ENCODE measurements around the gene SLFN14.

SLFN14 gene

DNA sequence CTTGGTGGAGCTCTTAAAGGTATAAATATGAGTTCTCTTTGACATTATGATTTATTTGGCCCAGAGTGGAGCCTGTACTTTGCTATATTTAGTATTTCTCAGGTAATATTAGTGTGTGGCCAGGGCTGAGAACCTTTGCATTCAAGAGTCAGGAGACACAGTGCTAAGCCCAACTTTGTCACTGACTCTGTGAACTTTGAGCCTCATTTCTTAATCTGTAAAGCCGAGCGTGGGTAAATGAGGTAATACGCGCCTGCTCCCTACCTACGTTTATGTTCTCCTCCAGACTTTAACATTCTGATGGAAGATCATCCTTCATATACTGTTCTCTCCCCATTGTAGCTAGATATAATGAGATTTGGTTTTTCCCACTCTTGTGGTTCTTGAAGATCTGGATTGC is 37.0 kb upstream of the SLFN14 start:
- TF ChIP-seq, protein P1, sequence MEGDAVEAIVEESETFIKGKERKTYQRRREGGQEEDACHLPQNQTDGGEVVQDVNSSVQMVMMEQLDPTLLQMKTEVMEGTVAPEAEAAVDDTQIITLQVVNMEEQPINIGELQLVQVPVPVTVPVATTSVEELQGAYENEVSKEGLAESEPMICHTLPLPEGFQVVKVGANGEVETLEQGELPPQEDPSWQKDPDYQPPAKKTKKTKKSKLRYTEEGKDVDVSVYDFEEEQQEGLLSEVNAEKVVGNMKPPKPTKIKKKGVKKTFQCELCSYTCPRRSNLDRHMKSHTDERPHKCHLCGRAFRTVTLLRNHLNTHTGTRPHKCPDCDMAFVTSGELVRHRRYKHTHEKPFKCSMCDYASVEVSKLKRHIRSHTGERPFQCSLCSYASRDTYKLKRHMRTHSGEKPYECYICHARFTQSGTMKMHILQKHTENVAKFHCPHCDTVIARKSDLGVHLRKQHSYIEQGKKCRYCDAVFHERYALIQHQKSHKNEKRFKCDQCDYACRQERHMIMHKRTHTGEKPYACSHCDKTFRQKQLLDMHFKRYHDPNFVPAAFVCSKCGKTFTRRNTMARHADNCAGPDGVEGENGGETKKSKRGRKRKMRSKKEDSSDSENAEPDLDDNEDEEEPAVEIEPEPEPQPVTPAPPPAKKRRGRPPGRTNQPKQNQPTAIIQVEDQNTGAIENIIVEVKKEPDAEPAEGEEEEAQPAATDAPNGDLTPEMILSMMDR (IDR thresholded peaks at IDR 0.05), result no peak
- intact Hi-C loops (cut with DNase I; ENCODE audit: low total_unique reads), result no loop called here
- Histone ChIP-seq H3K4me3 (no peak overlapping the region), H3K9me3 (no peaks in the 10 kb centered on the region), H3K36me3 (peaks cover 40 to 70% (median 68%) of the 10 kb centered on the region in 3 donors), H3K4me1 (no peaks in the 10 kb centered on the region), H3K27me3 (no peaks in the 10 kb centered on the region), H3K27ac (no peak overlapping the region)
- DNase-seq, result no peak

DNA sequence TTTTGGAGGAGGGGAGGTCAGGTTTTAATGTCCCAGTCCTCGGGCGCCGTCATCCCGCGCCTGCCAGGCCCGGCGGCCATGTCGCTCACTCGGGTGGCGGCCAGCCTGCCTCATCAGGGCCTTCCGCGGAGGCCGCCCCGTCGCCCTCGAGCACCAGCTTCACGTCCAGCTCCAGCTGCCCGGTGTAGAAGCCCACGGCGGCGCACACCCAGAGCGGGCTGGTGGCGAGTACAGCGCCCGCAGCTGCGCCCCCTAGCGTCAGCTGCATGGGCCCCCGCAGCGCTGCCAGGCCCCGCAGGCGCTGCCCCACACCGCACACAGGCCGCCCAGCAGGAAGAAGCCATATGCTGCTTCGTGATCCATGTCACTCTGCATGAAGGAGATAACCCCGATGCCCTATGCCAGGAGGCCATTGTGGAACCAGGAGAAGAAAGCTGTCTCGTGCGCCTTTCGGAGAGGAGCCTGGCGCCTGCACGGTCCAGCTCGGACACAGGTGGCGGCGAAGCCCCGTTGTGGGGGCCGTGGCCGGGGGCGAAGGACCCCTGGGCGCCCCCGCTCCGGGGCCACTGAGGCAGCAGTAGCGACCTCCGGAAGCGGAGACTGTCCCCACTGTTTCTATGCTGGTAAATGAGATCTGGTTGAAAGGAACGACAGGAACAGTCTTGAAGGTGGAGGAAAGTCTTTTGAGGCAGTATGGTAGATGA is 36.1 kb upstream of the SLFN14 start:
- TF ChIP-seq, protein P1 (IDR thresholded peaks at IDR 0.05), result no peak
- H3K27me3 ChIP-seq, result no peaks in the 10 kb centered on the region
- peaks cover 40 to 67% (median 62%) of the 10 kb centered on the region in 3 donors for H3K36me3 ChIP-seq
- no peak overlapping the region for H3K4me3 ChIP-seq
- no peaks in the 10 kb centered on the region for H3K4me1 ChIP-seq
- intact Hi-C loops (cut with DNase I; ENCODE audit: low total_unique reads), result no loop called here
- DNase-seq, result no peak
- H3K27ac ChIP-seq, result no peak overlapping the region
- no peaks in the 10 kb centered on the region for H3K9me3 ChIP-seq

DNA sequence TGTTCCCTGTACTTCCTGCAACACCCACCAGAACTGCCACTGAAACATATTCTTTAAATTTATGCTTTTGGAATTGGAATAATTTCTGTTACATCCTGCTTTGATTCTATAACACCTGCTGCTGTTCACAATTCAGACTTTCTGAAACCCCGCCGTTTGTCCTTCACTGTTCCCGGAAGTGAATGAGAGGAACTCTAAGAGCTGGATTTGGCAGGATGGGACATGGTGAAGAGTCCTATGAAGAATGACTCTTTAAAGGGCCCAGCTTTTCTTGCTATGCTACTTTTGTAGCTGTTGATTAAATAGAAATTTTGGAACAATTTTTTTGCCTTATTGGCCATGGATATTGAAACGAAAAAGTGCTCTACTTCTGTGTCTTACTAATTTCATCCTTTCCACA is 35.5 kb upstream of the SLFN14 start:
- TF ChIP-seq, protein P1 (IDR thresholded peaks at IDR 0.05), result no peak
- H3K4me3 ChIP-seq, result no peak overlapping the region
- H3K36me3 ChIP-seq, result peaks cover 40 to 61% (median 56%) of the 10 kb centered on the region in 3 donors
- intact Hi-C loops (cut with DNase I; ENCODE audit: low total_unique reads), result no loop called here
- H3K27ac ChIP-seq, result no peak overlapping the region
- no peaks in the 10 kb centered on the region for H3K27me3 ChIP-seq
- H3K9me3 ChIP-seq, result no peaks in the 10 kb centered on the region
- peaks cover 0 to 3% (median 0%) of the 10 kb centered on the region in 4 donors for H3K4me1 ChIP-seq
- DNase-seq, result no peak

DNA sequence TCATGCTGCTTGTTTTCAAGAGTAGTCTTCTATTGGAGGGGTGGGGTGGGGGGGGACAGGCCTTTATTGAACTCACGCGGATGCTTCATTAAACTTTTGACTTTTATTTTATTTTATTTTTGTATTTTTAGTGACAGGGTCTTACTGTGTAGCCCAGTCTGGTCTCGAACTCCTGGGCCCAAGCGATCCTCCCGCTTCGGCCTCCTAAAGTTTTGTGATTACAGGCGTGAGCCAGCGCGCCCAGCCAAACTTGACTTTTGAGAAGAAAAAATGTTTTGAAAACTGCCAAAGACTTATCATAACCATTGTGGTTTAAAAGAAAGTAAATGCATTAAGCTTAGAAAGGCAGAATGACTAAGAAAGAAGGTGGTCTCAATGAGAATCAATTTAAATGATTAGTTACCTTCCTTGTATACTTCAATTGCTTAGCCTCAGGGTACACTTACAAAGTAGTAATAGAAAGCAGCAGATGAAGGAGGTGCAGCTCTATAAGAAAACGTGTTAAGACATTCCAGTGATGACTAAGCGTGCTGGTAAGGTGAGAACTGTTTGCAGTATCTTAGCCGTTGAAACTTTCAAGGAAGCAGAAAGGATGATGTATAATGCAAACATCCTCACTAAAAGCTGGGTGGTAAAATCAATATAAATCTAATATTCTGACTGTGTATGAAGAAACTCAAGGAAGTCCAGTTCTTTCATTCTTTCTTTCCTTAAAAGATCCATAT is 27.7 kb upstream of the SLFN14 start:
- H3K9me3 ChIP-seq, result no peaks in the 10 kb centered on the region
- peaks cover 0 to 2% of the 10 kb centered on the region in 2 donors for H3K27me3 ChIP-seq
- DNase-seq, result no peak
- peak overlapping the region; percentile 75 to 78 for H3K4me3 ChIP-seq
- intact Hi-C loops (cut with DNase I; ENCODE audit: low total_unique reads), result loop anchor here (10.0 kb wide), 1 partner anchor 226 kb away; no protein-coding TSS in a partner anchor
- H3K4me1 ChIP-seq, result peaks cover 0 to 29% (median 17%) of the 10 kb centered on the region in 4 donors
- TF ChIP-seq, protein P1 (IDR thresholded peaks at IDR 0.05), result no peak
- H3K27ac ChIP-seq, result peak overlapping the region in 1 of 2 donors; percentile 91
- H3K36me3 ChIP-seq, result no peaks in the 10 kb centered on the region

DNA sequence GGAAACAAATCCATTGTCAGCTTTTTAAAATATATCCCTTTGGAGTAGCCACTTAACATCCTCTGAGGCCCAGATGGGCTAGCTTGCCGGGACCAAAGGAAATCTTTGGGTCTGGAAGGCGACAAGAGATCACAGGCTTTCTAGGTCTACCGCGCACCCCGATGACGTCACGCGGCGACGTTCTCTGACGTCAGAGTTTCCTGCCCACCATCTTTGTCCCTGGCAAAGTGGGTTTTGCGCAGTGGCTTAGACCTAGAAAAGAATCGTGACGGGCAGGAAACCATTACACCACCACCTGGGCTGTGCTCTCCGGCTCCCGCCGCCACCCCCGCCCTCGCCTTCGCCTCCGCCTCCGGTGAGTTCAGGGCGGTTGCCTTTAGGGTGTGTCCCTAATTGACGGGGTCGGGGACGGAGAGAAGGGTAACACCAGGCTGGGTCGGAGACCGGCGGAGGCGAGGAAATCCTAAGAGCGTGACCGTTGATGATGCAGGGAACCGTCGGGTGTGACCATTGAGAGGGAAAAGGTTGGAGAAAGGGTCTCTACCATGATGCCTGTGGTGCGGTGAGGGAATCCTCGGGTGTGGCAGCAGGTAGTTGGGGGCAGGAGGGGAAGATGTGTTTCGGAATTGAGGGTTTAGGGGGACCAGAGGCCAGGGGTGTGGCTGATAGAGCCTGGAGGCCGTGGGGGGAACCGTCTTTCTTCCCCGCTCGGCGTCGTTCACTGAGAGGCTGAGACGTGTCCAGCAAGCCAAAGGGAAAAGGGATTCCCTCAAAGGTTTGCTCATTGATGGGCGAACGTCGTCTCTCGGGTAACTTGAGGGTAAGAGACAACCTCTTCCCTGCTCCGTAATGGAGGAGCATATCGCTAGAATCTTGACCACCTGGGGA is 26.7 kb upstream of the SLFN14 start, which contains the start of gene AP2B1:
AP2B1 (plus strand) TSS at position 249 of the 888 bp plus-strand sequence. CDS start 6,709 bp downstream, outside the sequence.
- no peaks in the 10 kb centered on the region for H3K9me3 ChIP-seq
- peak; percentile 91 to 97 for DNase-seq
- H3K27ac ChIP-seq, result peak within 1 kb of the TSS; percentile 89 to 91
- peak within 1 kb of the TSS; percentile 75 to 78 for H3K4me3 ChIP-seq
- intact Hi-C loops (cut with DNase I; ENCODE audit: low total_unique reads), result loop anchor here (10.0 kb wide), 1 partner anchor 227 kb away; no protein-coding TSS in a partner anchor
- H3K36me3 ChIP-seq, result no peaks in the 10 kb centered on the region
- H3K27me3 ChIP-seq, result peaks cover 0 to 2% of the 10 kb centered on the region in 2 donors
- TF ChIP-seq, protein P1 (IDR thresholded peaks at IDR 0.05), result no peak
- H3K4me1 ChIP-seq, result peaks cover 0 to 29% (median 17%) of the 10 kb centered on the region in 4 donors

Measured in tibial artery (tissue), 4 donors.